Peyer's patch (tissue), 4 donors: ENCODE results near the gene SYNGR1.

Experiments used
- CTCF ChIP-seq, 6 experiments: fragments of 450-650 bp in 4 of 6; fragments of 200-600 bp in 2 of 6; sonication (generic) in 1 of 6; IDR thresholded peaks; one replicate each; pipeline ENCODE4 v1.5.1; 2017 to 2019; ENCODE audit warnings: antibody characterized with exemption in 6 of 6, mild to moderate bottlenecking in 3 of 6, moderate library complexity in 1 of 6
- POLR2A ChIP-seq, 2 donors: fragments of 450-650 bp; IDR thresholded peaks; one replicate each; pipeline ENCODE4 v1.5.1; 2017; ENCODE audit warnings: antibody characterized with exemption in 2 of 2, mild to moderate bottlenecking in 2 of 2, moderate library complexity in 2 of 2

GRCh38 chr22:39421691-39422090 lies 71.9 kb downstream of the SYNGR1 start:
- no peak for TF ChIP-seq CTCF (IDR thresholded peaks at IDR 0.05)
- no peak for TF ChIP-seq POLR2A (IDR thresholded peaks at IDR 0.05)
